Measurements from ENCODE around the gene TPPP2. TPM values are rescaled to one million over a fixed set of nuclear protein-coding genes. Genes with fewer than 3 reads are reported as not detected.
"Not testable (repeated sequence)": the region's sequence is repeated elsewhere in the genome, so short reads cannot be mapped to it uniquely, and the experiment has no call there.

Gene TPPP2
- not detected for total RNA-seq

DNA sequence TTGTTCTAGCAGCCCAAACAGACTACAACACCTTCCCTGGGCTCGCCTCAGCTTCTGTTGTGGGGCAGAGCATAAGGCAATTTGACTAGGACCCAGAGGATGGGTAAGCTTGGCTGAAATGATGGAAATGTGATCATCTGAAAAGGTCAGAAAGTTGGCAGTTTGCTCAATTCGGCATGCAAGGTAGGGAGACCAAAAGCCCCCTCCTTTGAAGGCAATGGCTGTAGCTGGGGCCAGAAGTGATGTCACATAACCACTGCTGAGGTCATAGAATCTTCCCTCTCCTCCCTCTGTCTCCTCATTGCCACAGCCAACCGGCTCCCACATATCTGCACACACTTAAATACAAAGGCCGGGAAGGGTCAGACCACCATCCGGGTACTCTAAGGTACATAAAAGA, at the start of gene TPPP2:
TPPP2 (plus strand) TSS at position 301 of the 400 bp plus-strand sequence. CDS start 365 bp downstream, outside the sequence.
- Histone ChIP-seq H3K9me3 (no peaks in the 10 kb centered on the region), H3K36me3 (no peaks in the 10 kb centered on the region), H3K27ac (no peak within 1 kb of the TSS), H3K4me1 (peaks cover 35% of the 10 kb centered on the region), H3K27me3 (no peaks in the 10 kb centered on the region), H3K4me3 (no peak within 1 kb of the TSS)
- no peak for TF ChIP-seq POLR2A (IDR thresholded peaks at IDR 0.05)
- no peak for TF ChIP-seq CTCF (IDR thresholded peaks at IDR 0.05)
- no peak for TF ChIP-seq POLR2AphosphoS5 (IDR thresholded peaks at IDR 0.05; ENCODE audit: insufficient read depth in 1 of 2, low read depth in 1 of 2)
- peak in 1 of 2 donors; percentile 16 for DNase-seq (ENCODE audit: extremely low spot score in 2 of 2)
- intact Hi-C loops (cut with DNase I), result loop anchor here (5.0 kb wide), 1 partner anchor 72 kb away; the partner anchor contains the start of gene TMEM253

- Histone ChIP-seq H3K36me3 (no peaks in the 10 kb centered on the region), H3K27ac (no peak overlapping the region), H3K9me3 (no peaks in the 10 kb centered on the region), H3K4me3 (no peak overlapping the region), H3K27me3 (no peaks in the 10 kb centered on the region), H3K4me1 (no peaks in the 10 kb centered on the region)
- no peak for TF ChIP-seq POLR2A (IDR thresholded peaks at IDR 0.05)
- no peak for TF ChIP-seq POLR2AphosphoS5 (IDR thresholded peaks at IDR 0.05; ENCODE audit: insufficient read depth in 1 of 2, low read depth in 1 of 2)
- no peak for TF ChIP-seq CTCF (IDR thresholded peaks at IDR 0.05)
- no peak for DNase-seq (ENCODE audit: extremely low spot score in 2 of 2)
- intact Hi-C loops (cut with DNase I), result no loop called here
Observed at GRCh38 chr14:20980906-20981305, 49.1 kb upstream of the TPPP2 start.

GRCh38 chr14:20982646-20983369, 47.2 kb upstream of the TPPP2 start:
- no peak overlapping the region for H3K4me3 ChIP-seq
- no peak for DNase-seq (ENCODE audit: extremely low spot score in 2 of 2)
- H3K4me1 ChIP-seq, result peaks cover 14% of the 10 kb centered on the region
- no peaks in the 10 kb centered on the region for H3K36me3 ChIP-seq
- no peaks in the 10 kb centered on the region for H3K9me3 ChIP-seq
- intact Hi-C loops (cut with DNase I), result no loop called here
- no peak overlapping the region for H3K27ac ChIP-seq
- H3K27me3 ChIP-seq, result no peaks in the 10 kb centered on the region
- TF ChIP-seq POLR2AphosphoS5 (IDR thresholded peaks at IDR 0.05; ENCODE audit: insufficient read depth in 1 of 2, low read depth in 1 of 2) (no peak), CTCF (IDR thresholded peaks at IDR 0.05) (no peak), POLR2A (IDR thresholded peaks at IDR 0.05) (no peak)

DNA sequence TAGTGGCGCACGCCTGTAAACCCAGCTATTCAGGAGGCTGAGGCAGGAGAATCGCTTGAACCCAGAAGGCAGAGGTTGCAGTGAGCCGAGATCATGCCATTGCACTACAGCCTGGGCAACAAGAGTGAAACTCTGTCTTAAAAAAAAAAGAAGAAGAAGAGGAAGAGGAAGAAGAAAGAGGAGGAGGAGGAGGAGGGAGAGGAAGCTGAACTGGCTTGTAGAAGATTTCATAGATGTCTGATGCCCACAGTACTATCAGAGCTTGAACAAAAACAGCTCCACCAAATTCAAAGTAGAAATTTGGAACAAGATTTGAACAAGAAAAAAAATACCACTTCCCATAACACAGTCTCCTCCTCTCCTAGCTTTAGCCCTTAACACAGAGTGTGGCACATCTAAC, 44.4 kb upstream of the TPPP2 start:
- DNase-seq (ENCODE audit: extremely low spot score in 2 of 2); H3K4me3 ChIP-seq; H3K36me3 ChIP-seq; H3K27ac ChIP-seq; H3K27me3 ChIP-seq; H3K9me3 ChIP-seq; intact Hi-C loops (cut with DNase I): not testable (repeated sequence)
- peaks cover 31% of the 10 kb centered on the region for H3K4me1 ChIP-seq

GRCh38 chr14:20986811-20987210, 43.2 kb upstream of the TPPP2 start:
- TF ChIP-seq CTCF (IDR thresholded peaks at IDR 0.05), result no peak
- peak in 1 of 2 donors; percentile 85 for TF ChIP-seq POLR2AphosphoS5 (IDR thresholded peaks at IDR 0.05; ENCODE audit: insufficient read depth in 1 of 2, low read depth in 1 of 2)
- TF ChIP-seq POLR2A (IDR thresholded peaks at IDR 0.05), result no peak
- H3K27ac ChIP-seq, result peak overlapping the region; percentile 41
- DNase-seq (ENCODE audit: extremely low spot score in 2 of 2), result no peak
- peaks cover 0 to 4% of the 10 kb centered on the region in 2 donors for H3K36me3 ChIP-seq
- intact Hi-C loops (cut with DNase I), result no loop called here
- no peak overlapping the region for H3K4me3 ChIP-seq
- peaks cover 43% of the 10 kb centered on the region for H3K4me1 ChIP-seq
- no peaks in the 10 kb centered on the region for H3K9me3 ChIP-seq
- H3K27me3 ChIP-seq, result no peaks in the 10 kb centered on the region
